Kidney (tissue), 14 donors: ENCODE results near the gene CATSPERE. TPM values are rescaled to one million over a fixed set of nuclear protein-coding genes. Genes with fewer than 3 reads are reported as not detected.

Experiments
- DNase-seq, 5 donors: peaks; one replicate each; pipeline ENCODE4 v3.0.0-alpha.2; 2013 to 2020
- FAIRE-seq: peaks from 2 replicates; lab custom pipeline; 2012; peaks lifted over from hg19 to GRCh38; lab: Jason Lieb, UNC
- H3K27ac ChIP-seq, 2 donors: one replicate each; pipeline ENCODE4 v1.7.0; 2013; ENCODE audit warnings: low read depth in 2 of 2, low read length in 2 of 2, inconsistent platforms in 1 of 2
- H3K27me3 ChIP-seq: one replicate; pipeline ENCODE4 v1.7.1; 2013; ENCODE audit warnings: low read length, inconsistent platforms; ENCODE audit not compliant: control insufficient read depth, insufficient read depth
- H3K36me3 ChIP-seq, 3 donors: one replicate each; pipeline versions ENCODE4 v1.7.0 to v1.7.1; 2013; ENCODE audit warnings: low read length in 3 of 3, control low read depth in 1 of 3, inconsistent platforms in 1 of 3; ENCODE audit not compliant: insufficient read depth in 3 of 3, control insufficient read depth in 2 of 3
- H3K4me1 ChIP-seq, 3 donors: one replicate each; pipeline versions ENCODE4 v1.7.0 to v1.7.1; 2013; ENCODE audit warnings: low read length in 3 of 3, inconsistent platforms in 1 of 3, low read depth in 1 of 3; ENCODE audit not compliant: control insufficient read depth in 2 of 3, insufficient read depth in 2 of 3
- H3K4me3 ChIP-seq, 3 donors: one replicate each; pipeline versions ENCODE4 v1.7.0 to v1.8.1; 2013; ENCODE audit warnings: low read length in 3 of 3, control low read depth in 1 of 3, inconsistent platforms in 1 of 3
- H3K9ac ChIP-seq, 3 donors: one replicate each; pipeline versions ENCODE4 v1.7.0 to v1.7.1; 2013; ENCODE audit warnings: low read length in 3 of 3, control low read depth in 1 of 3, inconsistent platforms in 1 of 3
- H3K9me3 ChIP-seq, 3 donors: one replicate each; pipeline versions ENCODE4 v1.7.0 to v1.7.1; 2013; ENCODE audit warnings: low read length in 3 of 3, control low read depth in 1 of 3, inconsistent platforms in 1 of 3; ENCODE audit not compliant: control insufficient read depth in 2 of 3, insufficient read depth in 1 of 3
- CTCF ChIP-seq: IDR thresholded peaks from 3 replicates; pipeline ENCODE4 v1.5.1; 2012; ENCODE audit warnings: mild to moderate bottlenecking, moderate library complexity, borderline replicate concordance; ENCODE audit not compliant: insufficient read depth; ENCODE audit errors: extremely low read depth
- intact Hi-C: fragments of 100-400 bp; cut with DNase I; formaldehyde crosslinking; loops from one replicate; pipeline ENCODE4 v1.11.1; 2022
- polyA plus RNA-seq: library from polyadenylated mRNA; stranded (reverse); fragments of 350-450 nt; fragmentation: Illumina TruSeq; extraction: RNeasy Lipid Tissue Mini Kit (QIAGEN cat#74804); gene quantifications from one replicate; pipeline ENCODE4 v1.2.3, GENCODE V29; 2014; ENCODE audit warnings: low read depth, low replicate concordance; ENCODE audit not compliant: insufficient read depth
- total RNA-seq: library from RNA; stranded (reverse); fragmentation: NEBNext Ultra II Directional; extraction: Animal tissue kit (Norgen Biotek cat#: 25700); gene quantifications from one replicate; pipeline ENCODE4 v1.2.1, GENCODE V29; 2021
- donor health status: control.
- donor health status: control.
- donor health status: control.
- donor health status: control.
- donor health status: control.
- donor health status: DM: yes; HTN: yes; CAD: no.
- donor health status: Normal renal cell carcinoma (clear cell type).

Gene CATSPERE
- total and polyA plus RNA-seq, 2 donors from 2014 or later = 0.73 to 2.5 TPM

DNA sequence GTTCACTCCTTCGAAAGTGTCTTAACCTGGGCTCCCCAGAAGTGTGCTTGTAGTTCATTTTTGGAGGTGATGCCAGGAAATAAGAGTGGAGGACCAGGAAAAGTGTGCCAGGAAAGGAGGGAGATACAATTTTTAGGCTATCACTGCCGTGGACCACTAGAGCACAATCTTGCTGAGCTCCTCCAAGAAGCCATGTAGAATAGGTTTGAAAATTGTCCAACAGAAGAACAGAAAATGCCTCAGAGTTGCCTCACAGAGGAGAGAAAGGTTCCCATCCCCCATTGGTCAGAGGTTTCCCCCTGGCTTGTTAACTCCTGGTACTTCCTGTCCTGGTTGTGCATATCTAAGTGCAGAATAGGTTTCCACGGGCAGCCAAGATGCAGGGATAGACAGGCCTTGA, 41.6 kb downstream of the CATSPERE start:
- Histone ChIP-seq H3K4me1 (no peaks in the 10 kb centered on the region), H3K9me3 (peaks cover 0 to 7% (median 0%) of the 10 kb centered on the region in 3 donors), H3K4me3 (no peak overlapping the region), H3K27ac (no peak overlapping the region), H3K27me3 (no peaks in the 10 kb centered on the region), H3K36me3 (no peaks in the 10 kb centered on the region), H3K9ac (no peak overlapping the region)
- no peak for DNase-seq
- intact Hi-C loops = no loop called here
- no peak for FAIRE-seq
- TF ChIP-seq CTCF = no peak

DNA sequence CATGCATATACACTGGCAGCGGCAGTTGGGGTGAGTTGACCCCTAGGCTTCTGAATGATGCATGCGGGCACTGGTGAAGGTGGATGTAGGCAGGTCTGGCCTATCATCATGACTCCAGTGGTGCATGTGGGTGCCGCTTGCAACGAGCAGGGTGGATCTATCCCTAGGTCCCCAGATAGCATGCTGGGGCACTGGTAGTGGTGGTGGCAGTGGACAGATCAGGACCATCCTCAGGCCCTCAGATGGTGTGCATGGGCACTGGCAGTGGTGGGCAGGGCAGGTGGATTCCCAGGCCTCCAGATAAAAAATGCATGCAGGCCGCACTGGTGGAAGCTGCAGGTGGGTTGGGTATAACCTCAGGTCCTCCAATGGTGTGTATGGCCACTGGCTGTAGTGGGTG, 52.4 kb downstream of the CATSPERE start:
- H3K27me3 ChIP-seq = no peaks in the 10 kb centered on the region
- no peak overlapping the region for H3K9ac ChIP-seq
- no peak overlapping the region for H3K27ac ChIP-seq
- no peak overlapping the region for H3K4me3 ChIP-seq
- no peaks in the 10 kb centered on the region for H3K9me3 ChIP-seq
- no peak for DNase-seq
- H3K36me3 ChIP-seq = no peaks in the 10 kb centered on the region
- H3K4me1 ChIP-seq = no peaks in the 10 kb centered on the region
- intact Hi-C loops = no loop called here
- FAIRE-seq = no peak
- TF ChIP-seq CTCF = no peak

GRCh38 chr1:244515680-244516079, 54.6 kb downstream of the CATSPERE start:
- FAIRE-seq (no peak), DNase-seq (no peak)
- Histone ChIP-seq H3K9me3 (no peaks in the 10 kb centered on the region), H3K9ac (no peak overlapping the region), H3K36me3 (no peaks in the 10 kb centered on the region), H3K4me1 (no peaks in the 10 kb centered on the region), H3K27me3 (no peaks in the 10 kb centered on the region), H3K27ac (no peak overlapping the region), H3K4me3 (no peak overlapping the region)
- intact Hi-C loops = no loop called here
- TF ChIP-seq CTCF = no peak

- intact Hi-C loops = no loop called here
- Histone ChIP-seq H3K4me1 (no peaks in the 10 kb centered on the region), H3K4me3 (no peak overlapping the region), H3K9ac (no peak overlapping the region), H3K27me3 (no peaks in the 10 kb centered on the region), H3K36me3 (no peaks in the 10 kb centered on the region), H3K27ac (no peak overlapping the region), H3K9me3 (no peaks in the 10 kb centered on the region)
- FAIRE-seq = no peak
- no peak for DNase-seq
- no peak for TF ChIP-seq CTCF
These were observed 75.2 kb downstream of the CATSPERE start for GRCh38 chr1:244536316-244536715.
